ENCODE data around the gene ZNF3.

The ZNF3 gene

GRCh38 chr7:100085515-100085914 lies 4.0 kb upstream of the ZNF3 start:
- TF ChIP-seq OSR1 (CRISPR knock-in tag; IDR thresholded peaks at IDR 0.05), result no peak
- no peak for TF ChIP-seq PPARA (CRISPR knock-in tag; IDR thresholded peaks at IDR 0.05; ENCODE audit: borderline replicate concordance)
- no peak for TF ChIP-seq ZNF8 (CRISPR knock-in tag; IDR thresholded peaks at IDR 0.05)
- TF ChIP-seq TOX (CRISPR knock-in tag; IDR thresholded peaks at IDR 0.05; ENCODE audit: borderline replicate concordance), result no peak
- no peak for TF ChIP-seq CREB5 (CRISPR knock-in tag; IDR thresholded peaks at IDR 0.05; ENCODE audit: low read depth)
- no peak for TF ChIP-seq ARNTL (CRISPR knock-in tag; IDR thresholded peaks at IDR 0.05; ENCODE audit: borderline replicate concordance, low read depth)
- no peak for TF ChIP-seq ZFP3 (CRISPR knock-in tag; IDR thresholded peaks at IDR 0.05)
- TF ChIP-seq ZC3H10 (CRISPR knock-in tag; IDR thresholded peaks at IDR 0.05), result no peak
- no peak for TF ChIP-seq BACH2 (CRISPR knock-in tag; IDR thresholded peaks at IDR 0.05; ENCODE audit: borderline replicate concordance)
- no peak for TF ChIP-seq SNAI2 (CRISPR knock-in tag; IDR thresholded peaks at IDR 0.05)
- no peak for TF ChIP-seq CSDC2 (CRISPR knock-in tag; IDR thresholded peaks at IDR 0.05)
- no peak for TF ChIP-seq PATZ1 (CRISPR knock-in tag; IDR thresholded peaks at IDR 0.05; ENCODE audit: borderline replicate concordance)
- TF ChIP-seq ZNF70 (CRISPR knock-in tag; IDR thresholded peaks at IDR 0.05), result no peak
- TF ChIP-seq ZFP30 (CRISPR knock-in tag; IDR thresholded peaks at IDR 0.05), result no peak
- no peak for TF ChIP-seq RARB (CRISPR knock-in tag; IDR thresholded peaks at IDR 0.05)
- TF ChIP-seq ZNF565 (CRISPR knock-in tag; conservative IDR thresholded peaks at IDR 0.05; ENCODE audit: low read depth), result no peak
- no peak for TF ChIP-seq CSRNP3 (CRISPR knock-in tag; IDR thresholded peaks at IDR 0.05)
- TF ChIP-seq TSHZ2 (CRISPR knock-in tag; IDR thresholded peaks at IDR 0.05), result no peak
- no peak for TF ChIP-seq GLIS3 (CRISPR knock-in tag; IDR thresholded peaks at IDR 0.05)
- TF ChIP-seq ESRRG (CRISPR knock-in tag; IDR thresholded peaks at IDR 0.05), result no peak
- no peak for ATAC-seq

GRCh38 chr7:100082978-100083377 lies 1.5 kb upstream of the ZNF3 start:
- TF ChIP-seq ZFP3 (CRISPR knock-in tag; IDR thresholded peaks at IDR 0.05), result no peak
- TF ChIP-seq GLIS3 (CRISPR knock-in tag; IDR thresholded peaks at IDR 0.05), result no peak
- TF ChIP-seq ARNTL (CRISPR knock-in tag; IDR thresholded peaks at IDR 0.05; ENCODE audit: borderline replicate concordance, low read depth), result no peak
- no peak for TF ChIP-seq ZNF70 (CRISPR knock-in tag; IDR thresholded peaks at IDR 0.05)
- no peak for TF ChIP-seq CREB5 (CRISPR knock-in tag; IDR thresholded peaks at IDR 0.05; ENCODE audit: low read depth)
- no peak for TF ChIP-seq BACH2 (CRISPR knock-in tag; IDR thresholded peaks at IDR 0.05; ENCODE audit: borderline replicate concordance)
- no peak for TF ChIP-seq PPARA (CRISPR knock-in tag; IDR thresholded peaks at IDR 0.05; ENCODE audit: borderline replicate concordance)
- no peak for TF ChIP-seq TOX (CRISPR knock-in tag; IDR thresholded peaks at IDR 0.05; ENCODE audit: borderline replicate concordance)
- no peak for TF ChIP-seq RARB (CRISPR knock-in tag; IDR thresholded peaks at IDR 0.05)
- no peak for TF ChIP-seq ZFP30 (CRISPR knock-in tag; IDR thresholded peaks at IDR 0.05)
- TF ChIP-seq CSRNP3 (CRISPR knock-in tag; IDR thresholded peaks at IDR 0.05), result no peak
- TF ChIP-seq PATZ1 (CRISPR knock-in tag; IDR thresholded peaks at IDR 0.05; ENCODE audit: borderline replicate concordance), result no peak
- TF ChIP-seq SNAI2 (CRISPR knock-in tag; IDR thresholded peaks at IDR 0.05), result no peak
- no peak for ATAC-seq

Data from SK-N-SH treated with all-trans-retinoic acid at 6 μM for 48 hours (cell line).